OCI-LY1 (cell line): Measurements from ENCODE around the gene PIK3R5.
A peak's percentile ranks its signal among the peaks of the same experiment; 100 is the strongest.

Experiments used
- H2AFZ ChIP-seq: fragments of 200-600 bp; sonication (generic), shearing (Covaris generic); 2 replicates; pipeline ENCODE4 v1.6.0; 2014; ENCODE audit warnings: antibody characterized with exemption, mild to moderate bottlenecking, low read length
- H3F3A ChIP-seq: fragments of 200-600 bp; sonication (generic), shearing (Covaris generic); 2 replicates; pipeline ENCODE4 v1.6.0; 2014; ENCODE audit warnings: mild to moderate bottlenecking, antibody characterized with exemption, low read length, moderate library complexity; ENCODE audit not compliant: insufficient read depth
- H3K27ac ChIP-seq: fragments of 200-600 bp; sonication (generic); 2 replicates; pipeline ENCODE4 v1.5.1; 2014; ENCODE audit warnings: low read length, mixed run types, mild to moderate bottlenecking, low read depth; ENCODE audit not compliant: poor library complexity, severe bottlenecking
- H3K27me3 ChIP-seq: fragments of 200-600 bp; sonication (generic); 2 replicates; pipeline ENCODE4 v1.6.0; 2014; ENCODE audit warnings: antibody characterized with exemption, mild to moderate bottlenecking, low read length, moderate library complexity; ENCODE audit not compliant: insufficient read depth
- H3K36me3 ChIP-seq: fragments of 200-600 bp; sonication (generic); 2 replicates; pipeline ENCODE4 v1.6.1; 2014; ENCODE audit warnings: mild to moderate bottlenecking, antibody characterized with exemption, low read length, moderate library complexity, mixed read lengths; ENCODE audit not compliant: insufficient read depth
- H3K4me1 ChIP-seq: fragments of 200-600 bp; sonication (generic); 2 replicates; pipeline ENCODE4 v1.5.1; 2014; ENCODE audit warnings: mild to moderate bottlenecking, low read length, moderate library complexity; ENCODE audit not compliant: insufficient read depth, severe bottlenecking
- H3K4me2 ChIP-seq: fragments of 200-600 bp; sonication (generic), shearing (Covaris generic); 2 replicates; pipeline ENCODE4 v1.6.1; 2014; ENCODE audit warnings: low read length
- H3K4me3 ChIP-seq: fragments of 200-600 bp; sonication (generic); 2 replicates; pipeline ENCODE4 v1.5.1; 2014; ENCODE audit warnings: low read length, low read depth, mild to moderate bottlenecking, mixed read lengths; ENCODE audit not compliant: poor library complexity, severe bottlenecking
- H3K79me2 ChIP-seq: fragments of 200-600 bp; shearing (Covaris generic); 2 replicates; pipeline ENCODE4 v1.6.1; 2016; ENCODE audit warnings: mixed run types, low read length, mixed read lengths; ENCODE audit not compliant: insufficient read depth
- H3K9ac ChIP-seq: fragments of 200-600 bp; sonication (generic), shearing (Covaris generic); 2 replicates; pipeline ENCODE4 v1.6.1; 2014; ENCODE audit warnings: mild to moderate bottlenecking, low read length, mixed read lengths
- H3K9me2 ChIP-seq: fragments of 200-600 bp; sonication (generic), shearing (Covaris generic); 2 replicates; pipeline ENCODE4 v1.6.1; 2014; ENCODE audit warnings: low read depth, mild to moderate bottlenecking, low read length, mixed read lengths
- H3K9me3 ChIP-seq: fragments of 200-600 bp; shearing (Covaris generic); 2 replicates; pipeline ENCODE4 v1.6.1; 2014; ENCODE audit warnings: low read length, mixed read lengths
- H4K20me1 ChIP-seq: fragments of 200-600 bp; sonication (generic), shearing (Covaris generic); 2 replicates; pipeline ENCODE4 v1.6.0; 2016; ENCODE audit warnings: mild to moderate bottlenecking, low read length; ENCODE audit not compliant: insufficient read depth
- EZH2 ChIP-seq: fragments of 200-600 bp; sonication (generic), shearing (Covaris generic); IDR thresholded peaks from 2 replicates; pipeline ENCODE4 v1.8.0; 2017; ENCODE audit warnings: borderline replicate concordance, mixed run types, mild to moderate bottlenecking, antibody characterized with exemption, low read length, moderate library complexity, mixed read lengths
- TF ChIP-seq, protein P1 (sequence below): fragments of 200-600 bp; sonication (generic), shearing (Covaris generic); IDR thresholded peaks from 2 replicates; pipeline ENCODE4 v1.5.1; 2017; ENCODE audit warnings: mild to moderate bottlenecking, antibody characterized with exemption, low read length, moderate library complexity, mixed read lengths

PIK3R5 gene

DNA sequence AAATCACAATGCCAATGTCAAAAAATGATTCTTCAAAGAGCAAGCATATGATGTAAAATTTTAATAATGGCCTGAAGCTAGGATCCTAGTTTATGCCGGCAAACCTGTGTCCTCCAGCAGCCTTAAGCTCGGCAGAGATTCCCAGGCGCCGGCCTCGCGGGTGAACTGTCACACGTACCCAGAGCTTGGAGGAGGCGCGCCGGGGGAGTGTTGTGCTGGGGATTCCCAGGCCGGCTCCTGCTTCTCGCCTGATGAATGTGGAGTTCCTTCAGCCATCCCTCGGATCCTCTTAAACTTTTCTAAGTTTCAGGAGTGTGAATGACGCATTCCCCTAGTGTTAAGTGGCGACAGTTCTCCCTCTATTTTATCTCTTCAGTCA, 36.7 kb upstream of the PIK3R5 start:
- Histone ChIP-seq H3K36me3 (no peaks in the 10 kb centered on the region), H3F3A (no peaks in the 10 kb centered on the region), H3K4me1 (no peaks in the 10 kb centered on the region), H3K27ac (no peak overlapping the region), H3K9ac (no peak overlapping the region), H3K79me2 (no peaks in the 10 kb centered on the region), H2AFZ (no peak overlapping the region), H3K4me3 (no peak overlapping the region), H3K9me3 (no peaks in the 10 kb centered on the region), H3K9me2 (no peaks in the 10 kb centered on the region), H3K27me3 (no peaks in the 10 kb centered on the region), H3K4me2 (no peak overlapping the region), H4K20me1 (no peaks in the 10 kb centered on the region)
- TF ChIP-seq EZH2, result no peak
- TF ChIP-seq, protein P1, sequence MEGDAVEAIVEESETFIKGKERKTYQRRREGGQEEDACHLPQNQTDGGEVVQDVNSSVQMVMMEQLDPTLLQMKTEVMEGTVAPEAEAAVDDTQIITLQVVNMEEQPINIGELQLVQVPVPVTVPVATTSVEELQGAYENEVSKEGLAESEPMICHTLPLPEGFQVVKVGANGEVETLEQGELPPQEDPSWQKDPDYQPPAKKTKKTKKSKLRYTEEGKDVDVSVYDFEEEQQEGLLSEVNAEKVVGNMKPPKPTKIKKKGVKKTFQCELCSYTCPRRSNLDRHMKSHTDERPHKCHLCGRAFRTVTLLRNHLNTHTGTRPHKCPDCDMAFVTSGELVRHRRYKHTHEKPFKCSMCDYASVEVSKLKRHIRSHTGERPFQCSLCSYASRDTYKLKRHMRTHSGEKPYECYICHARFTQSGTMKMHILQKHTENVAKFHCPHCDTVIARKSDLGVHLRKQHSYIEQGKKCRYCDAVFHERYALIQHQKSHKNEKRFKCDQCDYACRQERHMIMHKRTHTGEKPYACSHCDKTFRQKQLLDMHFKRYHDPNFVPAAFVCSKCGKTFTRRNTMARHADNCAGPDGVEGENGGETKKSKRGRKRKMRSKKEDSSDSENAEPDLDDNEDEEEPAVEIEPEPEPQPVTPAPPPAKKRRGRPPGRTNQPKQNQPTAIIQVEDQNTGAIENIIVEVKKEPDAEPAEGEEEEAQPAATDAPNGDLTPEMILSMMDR, result no peak

GRCh38 chr17:9001559-9001958, 36.1 kb upstream of the PIK3R5 start:
- Histone ChIP-seq H3K79me2 (no peaks in the 10 kb centered on the region), H3F3A (no peaks in the 10 kb centered on the region), H3K27me3 (no peaks in the 10 kb centered on the region), H3K4me3 (no peak overlapping the region), H3K27ac (no peak overlapping the region), H3K9me3 (no peaks in the 10 kb centered on the region), H3K4me1 (no peaks in the 10 kb centered on the region), H2AFZ (no peak overlapping the region), H3K36me3 (no peaks in the 10 kb centered on the region), H4K20me1 (no peaks in the 10 kb centered on the region), H3K4me2 (no peak overlapping the region), H3K9me2 (no peaks in the 10 kb centered on the region), H3K9ac (no peak overlapping the region)
- TF ChIP-seq EZH2, result no peak
- TF ChIP-seq, protein P1, result no peak

DNA sequence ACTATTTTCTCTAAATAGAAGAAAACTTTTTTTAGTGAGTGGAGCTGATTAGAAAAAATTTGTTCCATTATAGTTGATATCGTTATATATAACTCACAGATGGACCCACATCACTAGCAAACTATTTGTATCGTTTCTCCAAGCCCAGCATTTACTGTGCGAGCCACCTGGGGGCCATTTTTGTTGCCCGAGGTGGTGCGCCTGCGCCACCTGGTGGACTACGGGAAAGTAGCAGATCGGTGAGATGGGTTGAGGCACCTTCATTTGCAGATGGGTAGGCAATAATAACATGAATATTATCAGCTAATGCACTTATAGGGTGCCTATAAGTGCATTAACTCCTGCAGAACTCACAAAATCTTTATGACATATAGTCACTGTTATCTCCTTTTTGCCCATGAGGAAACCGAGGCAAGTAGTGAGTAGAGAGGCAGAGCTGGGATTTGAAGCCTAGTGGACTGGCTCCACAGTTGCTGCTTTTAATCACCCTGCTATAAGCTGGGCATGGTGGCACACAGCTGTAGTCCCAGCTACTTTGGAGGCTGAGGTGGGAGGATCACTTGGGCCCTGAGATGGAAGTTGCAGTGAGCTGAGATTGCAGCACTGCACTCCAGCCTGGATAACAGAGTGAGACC, 32.6 kb upstream of the PIK3R5 start:
- TF ChIP-seq, protein P1, result peak; percentile 97
- TF ChIP-seq EZH2, result no peak
- Histone ChIP-seq H4K20me1 (no peaks in the 10 kb centered on the region), H3K36me3 (no peaks in the 10 kb centered on the region)

More for the DNA sequence above, 32.6 kb upstream of the PIK3R5 start:
- Histone ChIP-seq H3K9me3 (no peaks in the 10 kb centered on the region), H3K4me2 (no peak overlapping the region), H3K4me1 (no peaks in the 10 kb centered on the region), H3K4me3 (no peak overlapping the region), H2AFZ (no peak overlapping the region), H3K27ac (no peak overlapping the region), H3K27me3 (no peaks in the 10 kb centered on the region), H3K9ac (no peak overlapping the region), H3K9me2 (no peaks in the 10 kb centered on the region), H3K79me2 (no peaks in the 10 kb centered on the region), H3F3A (no peaks in the 10 kb centered on the region)
